Brain microvascular endothelial cell (primary cell): ENCODE results near the gene FES.

ENCODE experiments used
- DNase-seq: peaks from one replicate; pipeline ENCODE4 v3.0.0-alpha.2; 2020
- H3K27ac ChIP-seq: fragments of 250-450 bp; sonication (Bioruptor Pico); 2 replicates; pipeline ENCODE4 v1.5.1; 2020; ENCODE audit warnings: mild to moderate bottlenecking, moderate library complexity
- H3K27me3 ChIP-seq: fragments of 250-450 bp; sonication (Bioruptor Pico); replicated peaks from 2 replicates; pipeline ENCODE4 v1.5.1; 2020; ENCODE audit warnings: mild to moderate bottlenecking
- H3K36me3 ChIP-seq: fragments of 250-450 bp; sonication (Bioruptor Pico); replicated peaks from 2 replicates; pipeline ENCODE4 v1.5.1; 2020; ENCODE audit warnings: mild to moderate bottlenecking
- H3K4me3 ChIP-seq: 2 replicates; pipeline ENCODE4 v1.5.1; 2011; ENCODE audit warnings: low read depth, mild to moderate bottlenecking, control low read depth, low read length, moderate library complexity
- in situ Hi-C: cut with HindIII; loops from 2 replicates; pipeline ENCODE4 v1.10.0; 2017; ENCODE audit warnings: low sequenced_read_pairs, low pct_ligation_motif_present
- TF ChIP-seq, protein P1 (sequence below): IDR thresholded peaks from 2 replicates; pipeline ENCODE4 v1.5.1; 2011; ENCODE audit warnings: low read depth, mild to moderate bottlenecking, moderate library complexity, low read length, control low read depth, inconsistent platforms; ENCODE audit errors: missing control alignments

Gene FES

DNA sequence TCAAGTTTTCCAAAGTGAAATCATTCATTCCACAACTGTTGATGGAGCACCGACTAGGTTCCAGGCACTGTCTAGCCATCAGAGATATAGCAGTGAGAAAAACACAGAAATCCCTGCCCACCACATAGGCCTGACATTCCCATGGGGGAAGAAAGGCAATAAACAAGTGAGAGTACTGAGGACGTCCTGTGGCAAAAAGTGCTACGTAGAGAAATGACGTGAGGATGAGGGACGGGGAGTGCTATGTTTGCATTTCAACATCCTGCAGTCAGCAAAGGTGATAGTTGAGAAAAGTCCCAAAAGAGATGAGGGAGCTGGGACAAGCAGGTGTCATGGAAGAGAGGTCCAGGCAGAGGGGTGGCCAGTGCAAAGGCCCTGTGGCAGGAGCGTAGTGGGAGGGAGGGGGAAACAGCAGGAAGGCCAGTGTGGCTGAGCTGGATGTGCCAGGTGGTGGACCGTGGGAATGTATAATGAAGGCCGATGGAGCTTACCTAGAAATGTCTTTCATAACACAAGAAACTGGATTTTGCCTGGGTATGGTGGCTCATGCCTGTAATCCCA lies 26.3 kb upstream of the FES start:
- H3K4me3 ChIP-seq: no peak overlapping the region
- TF ChIP-seq, protein P1, sequence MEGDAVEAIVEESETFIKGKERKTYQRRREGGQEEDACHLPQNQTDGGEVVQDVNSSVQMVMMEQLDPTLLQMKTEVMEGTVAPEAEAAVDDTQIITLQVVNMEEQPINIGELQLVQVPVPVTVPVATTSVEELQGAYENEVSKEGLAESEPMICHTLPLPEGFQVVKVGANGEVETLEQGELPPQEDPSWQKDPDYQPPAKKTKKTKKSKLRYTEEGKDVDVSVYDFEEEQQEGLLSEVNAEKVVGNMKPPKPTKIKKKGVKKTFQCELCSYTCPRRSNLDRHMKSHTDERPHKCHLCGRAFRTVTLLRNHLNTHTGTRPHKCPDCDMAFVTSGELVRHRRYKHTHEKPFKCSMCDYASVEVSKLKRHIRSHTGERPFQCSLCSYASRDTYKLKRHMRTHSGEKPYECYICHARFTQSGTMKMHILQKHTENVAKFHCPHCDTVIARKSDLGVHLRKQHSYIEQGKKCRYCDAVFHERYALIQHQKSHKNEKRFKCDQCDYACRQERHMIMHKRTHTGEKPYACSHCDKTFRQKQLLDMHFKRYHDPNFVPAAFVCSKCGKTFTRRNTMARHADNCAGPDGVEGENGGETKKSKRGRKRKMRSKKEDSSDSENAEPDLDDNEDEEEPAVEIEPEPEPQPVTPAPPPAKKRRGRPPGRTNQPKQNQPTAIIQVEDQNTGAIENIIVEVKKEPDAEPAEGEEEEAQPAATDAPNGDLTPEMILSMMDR: no peak
- no peaks in the 10 kb centered on the region for H3K36me3 ChIP-seq
- no peaks in the 10 kb centered on the region for H3K27me3 ChIP-seq
- no peak for DNase-seq
- H3K27ac ChIP-seq: no peak overlapping the region
- in situ Hi-C loops: no loop called here

DNA sequence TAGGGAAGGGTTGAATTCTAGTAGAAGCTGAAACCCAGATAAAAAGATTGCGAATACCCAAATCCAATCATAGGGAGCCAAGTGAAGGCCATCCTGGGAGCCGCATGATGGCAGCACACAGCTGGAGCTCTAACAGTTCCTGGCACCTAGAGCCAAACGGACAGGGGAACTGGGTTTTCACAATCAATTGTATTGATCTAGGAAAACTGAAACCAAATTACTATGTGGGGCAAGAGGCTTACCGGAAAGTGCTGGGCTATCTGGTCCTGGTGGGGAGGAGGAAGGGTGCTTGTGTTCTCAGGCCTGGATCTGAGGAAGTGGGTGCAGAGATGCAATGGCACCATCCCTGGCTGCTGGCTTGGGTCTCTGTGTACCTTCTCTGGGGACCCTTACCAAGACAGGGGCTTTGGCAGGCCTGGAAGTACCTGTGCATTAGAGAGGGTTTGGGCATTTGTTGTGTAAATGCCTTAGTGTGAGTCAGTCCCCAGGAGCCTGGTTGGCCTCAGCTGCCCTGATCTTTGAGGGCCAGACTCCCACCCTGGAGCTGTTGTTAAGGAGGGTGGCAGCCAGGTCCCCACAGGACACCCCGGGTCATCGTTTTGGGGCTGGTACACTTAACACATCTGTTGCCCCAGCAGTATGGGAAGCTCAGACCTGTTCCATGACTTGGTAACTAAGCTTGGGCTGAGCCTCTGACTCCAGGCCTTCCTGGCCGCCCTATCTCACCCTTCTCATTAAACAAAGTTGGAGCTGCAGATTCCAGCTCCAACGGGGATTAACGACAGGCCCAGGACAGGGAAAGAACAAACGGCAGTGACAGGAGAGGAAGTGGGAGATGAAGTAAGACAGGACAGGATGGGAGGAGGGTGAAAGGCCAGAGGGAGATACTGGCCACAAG lies 24.8 kb upstream of the FES start:
- Histone ChIP-seq H3K27me3 (no peaks in the 10 kb centered on the region), H3K4me3 (no peak overlapping the region), H3K27ac (no peak overlapping the region), H3K36me3 (no peaks in the 10 kb centered on the region)
- no peak for DNase-seq
- in situ Hi-C loops: no loop called here
- TF ChIP-seq, protein P1: no peak

DNA sequence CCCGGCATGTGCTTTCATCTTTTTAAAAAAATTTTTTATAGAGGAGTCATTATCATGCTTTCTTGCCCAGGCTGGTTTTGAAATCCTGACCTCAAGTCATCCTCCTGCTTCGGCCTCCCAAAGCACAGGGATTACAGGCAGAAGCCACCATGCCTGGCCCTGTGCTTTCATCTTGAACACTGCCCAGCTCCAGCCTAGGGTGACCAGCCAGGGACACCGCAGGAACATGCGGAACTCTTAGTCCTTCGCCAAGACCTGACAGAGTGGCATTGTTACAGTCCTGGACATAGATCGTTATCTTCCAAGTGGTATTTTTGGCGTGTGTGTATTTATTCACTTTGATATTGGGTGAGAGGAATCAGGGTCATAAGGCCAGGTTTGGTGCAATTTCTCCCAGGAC lies 23.9 kb upstream of the FES start:
- in situ Hi-C loops: no loop called here
- Histone ChIP-seq H3K36me3 (no peaks in the 10 kb centered on the region), H3K27me3 (no peaks in the 10 kb centered on the region), H3K27ac (no peak overlapping the region), H3K4me3 (no peak overlapping the region)
- TF ChIP-seq, protein P1: no peak
- no peak for DNase-seq

DNA sequence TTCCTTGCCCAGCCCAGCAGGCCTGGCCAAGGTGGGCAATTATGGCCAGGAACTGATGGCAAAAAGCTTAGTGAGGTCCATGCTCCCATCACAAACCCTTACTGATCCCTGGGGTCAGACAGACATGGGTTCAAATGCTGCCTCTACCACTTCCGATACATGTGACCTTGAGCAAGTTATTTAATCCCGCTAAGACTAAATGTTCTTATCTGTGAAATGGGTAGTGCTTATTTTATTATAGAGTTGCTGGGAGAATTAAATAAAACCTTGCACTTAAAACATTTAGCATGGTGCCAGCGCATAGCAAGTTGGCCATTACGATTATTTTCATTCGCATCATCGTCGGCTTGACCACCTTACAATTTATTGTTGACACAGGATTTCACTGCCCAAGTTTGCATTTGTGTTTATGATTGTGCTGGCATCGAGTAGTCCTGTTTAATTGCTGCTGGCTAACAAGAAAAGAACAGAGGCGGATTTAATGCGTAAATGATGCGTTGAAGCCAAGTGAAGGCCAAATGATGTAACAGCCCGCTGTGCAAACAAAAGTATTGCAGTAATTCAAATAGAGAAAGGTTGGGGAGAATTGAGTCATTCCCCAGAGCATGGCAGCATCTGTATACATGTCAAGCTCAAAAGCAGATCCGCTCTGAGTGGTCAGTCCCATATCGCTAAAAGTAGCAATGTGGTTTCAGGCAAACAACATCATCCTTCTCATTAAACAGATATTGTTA lies 23.2 kb upstream of the FES start:
- TF ChIP-seq, protein P1: no peak
- in situ Hi-C loops: no loop called here
- no peaks in the 10 kb centered on the region for H3K27me3 ChIP-seq
- no peak overlapping the region for H3K4me3 ChIP-seq
- no peak for DNase-seq
- no peak overlapping the region for H3K27ac ChIP-seq
- no peaks in the 10 kb centered on the region for H3K36me3 ChIP-seq

DNA sequence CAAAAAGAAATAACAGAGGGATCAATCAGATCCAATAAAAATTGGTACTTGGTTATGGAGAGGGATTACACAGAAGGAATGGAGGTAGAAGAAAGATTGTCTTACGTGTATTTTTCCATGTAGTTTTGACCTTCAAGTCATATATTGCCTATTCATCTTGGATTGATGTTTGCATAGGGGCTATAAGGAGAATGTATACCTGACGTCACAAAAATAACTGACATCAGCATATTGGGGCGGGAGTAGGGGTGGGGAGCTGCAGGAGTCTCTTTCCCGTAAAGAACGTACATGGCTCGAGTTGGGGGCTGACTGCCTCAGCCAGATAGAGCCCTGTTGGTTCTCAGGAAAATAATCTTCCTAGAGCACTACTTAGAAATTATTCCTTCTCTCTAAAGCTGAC lies 21.8 kb upstream of the FES start:
- TF ChIP-seq, protein P1: no peak
- Histone ChIP-seq H3K36me3 (no peaks in the 10 kb centered on the region), H3K4me3 (no peak overlapping the region), H3K27me3 (no peaks in the 10 kb centered on the region), H3K27ac (no peak overlapping the region)
- no peak for DNase-seq
- in situ Hi-C loops: no loop called here
